BE2C (cell line): ENCODE measurements around the gene ARID1A.
"Not testable (repeated sequence)": the region's sequence is repeated elsewhere in the genome, so short reads cannot be mapped to it uniquely, and the experiment has no call there.

Experiments used
- DNase-seq: peaks from one replicate; pipeline ENCODE4 v3.0.0-alpha.2; 2020
- H3K27me3 ChIP-seq: fragments of 250-450 bp; sonication (Bioruptor Pico); 2 replicates; pipeline ENCODE4 v1.5.1; 2020; ENCODE audit warnings: mild to moderate bottlenecking
- H3K36me3 ChIP-seq: fragments of 250-450 bp; sonication (Bioruptor Pico); 2 replicates; pipeline ENCODE4 v1.5.1; 2020; ENCODE audit warnings: mild to moderate bottlenecking
- H3K4me1 ChIP-seq: fragments of 250-450 bp; sonication (Bioruptor Pico); 2 replicates; pipeline ENCODE4 v1.5.1; 2020
- H3K4me3 ChIP-seq: 2 replicates; pipeline ENCODE4 v1.5.1; 2011; ENCODE audit warnings: low read depth, low read length
- H3K9me3 ChIP-seq: fragments of 250-450 bp; sonication (Bioruptor Pico); 2 replicates; pipeline ENCODE4 v1.5.1; 2020
- TF ChIP-seq, protein P1 (sequence below): IDR thresholded peaks from 2 replicates; pipeline ENCODE4 v1.5.1; 2012; ENCODE audit warnings: mild to moderate bottlenecking, low read depth, low read length

The ARID1A gene

DNA sequence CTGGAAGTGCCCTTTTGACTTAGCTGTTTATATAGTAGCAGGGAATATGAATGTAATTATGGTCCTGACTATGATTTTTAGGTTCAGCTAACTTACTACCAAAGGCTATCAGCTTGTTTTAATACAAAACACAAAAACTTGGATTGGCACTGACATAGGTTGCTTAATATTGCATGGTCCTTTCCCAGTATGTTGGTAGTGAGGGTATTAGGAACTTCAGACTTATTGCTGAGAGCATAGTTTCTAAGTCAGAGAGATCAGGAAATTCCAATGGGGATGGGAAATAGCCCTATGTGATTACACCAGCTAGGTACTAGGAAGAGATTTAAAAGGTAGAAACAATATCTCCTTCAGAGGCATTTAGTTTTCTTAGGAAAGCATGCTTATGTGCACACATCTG, 7.7 kb downstream of the ARID1A start:
- H3K4me1 ChIP-seq = no peaks in the 10 kb centered on the region
- no peak overlapping the region for H3K4me3 ChIP-seq
- H3K36me3 ChIP-seq = peaks cover 12% of the 10 kb centered on the region

GRCh38 chr1:26704629-26705028, 8.8 kb downstream of the ARID1A start:
- Histone ChIP-seq H3K4me1 (no peaks in the 10 kb centered on the region), H3K27me3 (no peaks in the 10 kb centered on the region), H3K9me3 (no peaks in the 10 kb centered on the region), H3K4me3 (no peak overlapping the region), H3K36me3 (peaks cover 12% of the 10 kb centered on the region)
- TF ChIP-seq, protein P1, sequence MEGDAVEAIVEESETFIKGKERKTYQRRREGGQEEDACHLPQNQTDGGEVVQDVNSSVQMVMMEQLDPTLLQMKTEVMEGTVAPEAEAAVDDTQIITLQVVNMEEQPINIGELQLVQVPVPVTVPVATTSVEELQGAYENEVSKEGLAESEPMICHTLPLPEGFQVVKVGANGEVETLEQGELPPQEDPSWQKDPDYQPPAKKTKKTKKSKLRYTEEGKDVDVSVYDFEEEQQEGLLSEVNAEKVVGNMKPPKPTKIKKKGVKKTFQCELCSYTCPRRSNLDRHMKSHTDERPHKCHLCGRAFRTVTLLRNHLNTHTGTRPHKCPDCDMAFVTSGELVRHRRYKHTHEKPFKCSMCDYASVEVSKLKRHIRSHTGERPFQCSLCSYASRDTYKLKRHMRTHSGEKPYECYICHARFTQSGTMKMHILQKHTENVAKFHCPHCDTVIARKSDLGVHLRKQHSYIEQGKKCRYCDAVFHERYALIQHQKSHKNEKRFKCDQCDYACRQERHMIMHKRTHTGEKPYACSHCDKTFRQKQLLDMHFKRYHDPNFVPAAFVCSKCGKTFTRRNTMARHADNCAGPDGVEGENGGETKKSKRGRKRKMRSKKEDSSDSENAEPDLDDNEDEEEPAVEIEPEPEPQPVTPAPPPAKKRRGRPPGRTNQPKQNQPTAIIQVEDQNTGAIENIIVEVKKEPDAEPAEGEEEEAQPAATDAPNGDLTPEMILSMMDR = no peak
- DNase-seq = no peak

More for the DNA sequence above, 7.7 kb downstream of the ARID1A start:
- Histone ChIP-seq H3K27me3 (no peaks in the 10 kb centered on the region), H3K9me3 (no peaks in the 10 kb centered on the region)
- TF ChIP-seq, protein P1 = no peak
- no peak for DNase-seq

- H3K4me3 ChIP-seq, H3K4me1 ChIP-seq, H3K9me3 ChIP-seq, DNase-seq, H3K27me3 ChIP-seq: not testable (repeated sequence)
- peaks cover 12% of the 10 kb centered on the region for H3K36me3 ChIP-seq
These were observed 9.4 kb downstream of the ARID1A start for GRCh38 chr1:26705227-26705626.

GRCh38 chr1:26705788-26706311, 10.0 kb downstream of the ARID1A start:
- H3K4me1 ChIP-seq = no peaks in the 10 kb centered on the region
- peaks cover 10% of the 10 kb centered on the region for H3K36me3 ChIP-seq
- no peak overlapping the region for H3K4me3 ChIP-seq
- TF ChIP-seq, protein P1 = no peak
- no peak for DNase-seq
- H3K27me3 ChIP-seq = no peaks in the 10 kb centered on the region
- no peaks in the 10 kb centered on the region for H3K9me3 ChIP-seq

GRCh38 chr1:26706315-26706714, 10.5 kb downstream of the ARID1A start:
- TF ChIP-seq, protein P1 = no peak
- peaks cover 5% of the 10 kb centered on the region for H3K36me3 ChIP-seq
- no peaks in the 10 kb centered on the region for H3K27me3 ChIP-seq
- no peak for DNase-seq
- H3K9me3 ChIP-seq = no peaks in the 10 kb centered on the region
- H3K4me3 ChIP-seq = no peak overlapping the region
- no peaks in the 10 kb centered on the region for H3K4me1 ChIP-seq

DNA sequence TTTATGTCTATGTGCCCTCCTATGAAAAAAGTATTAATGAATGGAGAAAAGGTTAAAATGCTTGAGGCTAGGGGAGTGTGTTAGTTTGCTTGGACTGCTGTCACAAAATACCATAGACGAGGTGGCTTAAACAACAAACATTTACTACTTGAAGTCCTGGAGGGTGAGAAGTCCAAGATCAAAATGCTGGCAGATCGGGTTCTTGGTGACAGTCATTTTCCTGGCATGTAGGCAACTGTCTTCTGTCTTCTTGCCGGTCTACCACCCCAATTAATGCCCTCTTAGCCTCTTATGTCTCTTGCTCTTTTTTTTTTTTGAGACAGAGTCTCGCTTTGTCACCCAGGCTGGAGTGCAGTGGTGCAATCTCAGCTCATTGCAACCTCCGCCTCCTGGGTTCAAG, 15.0 kb downstream of the ARID1A start:
- TF ChIP-seq, protein P1 = no peak
- Histone ChIP-seq H3K4me1 (no peaks in the 10 kb centered on the region), H3K4me3 (no peak overlapping the region), H3K27me3 (no peaks in the 10 kb centered on the region), H3K36me3 (no peaks in the 10 kb centered on the region; the same call in 1 of the 2 replicates), H3K9me3 (no peaks in the 10 kb centered on the region)
- no peak for DNase-seq

- H3K4me3 ChIP-seq = no peak overlapping the region
- no peaks in the 10 kb centered on the region; the same call in 1 of the 2 replicates for H3K36me3 ChIP-seq
- H3K9me3 ChIP-seq = no peaks in the 10 kb centered on the region
- no peaks in the 10 kb centered on the region for H3K4me1 ChIP-seq
- TF ChIP-seq, protein P1 = no peak
- no peaks in the 10 kb centered on the region for H3K27me3 ChIP-seq
- DNase-seq = no peak
These were observed 16.0 kb downstream of the ARID1A start for GRCh38 chr1:26711777-26712176.
